CD1c-positive myeloid dendritic cell (primary cell): ENCODE results near the gene MICAL1.
"Not testable (repeated sequence)": the region's sequence is repeated elsewhere in the genome, so short reads cannot be mapped to it uniquely, and the experiment has no call there.

Experiments
- DNase-seq: peaks from one replicate; pipeline ENCODE4 v3.0.0-alpha.2; 2016; ENCODE audit errors: extremely low spot score

Gene MICAL1

DNA sequence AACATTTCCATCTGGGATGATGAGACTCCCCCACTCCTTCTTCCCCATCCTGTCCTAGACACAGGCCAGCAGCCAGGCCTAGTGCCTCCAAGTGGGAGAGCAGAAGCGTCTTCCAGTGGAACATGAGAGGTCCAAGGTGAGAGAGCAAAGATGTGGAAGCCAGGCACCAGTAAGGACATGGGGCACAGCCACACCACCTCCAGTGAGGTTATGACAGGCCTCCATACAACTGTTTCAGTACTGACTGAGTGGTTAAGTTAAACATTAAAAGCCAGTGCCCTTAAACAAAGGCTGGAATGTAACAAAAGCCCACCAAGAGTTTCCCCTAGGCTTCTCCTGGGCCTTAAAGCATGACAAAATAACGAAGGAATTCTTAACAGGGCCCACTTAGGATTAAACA lies 22.2 kb upstream of the MICAL1 start:
- DNase-seq = no peak

DNA sequence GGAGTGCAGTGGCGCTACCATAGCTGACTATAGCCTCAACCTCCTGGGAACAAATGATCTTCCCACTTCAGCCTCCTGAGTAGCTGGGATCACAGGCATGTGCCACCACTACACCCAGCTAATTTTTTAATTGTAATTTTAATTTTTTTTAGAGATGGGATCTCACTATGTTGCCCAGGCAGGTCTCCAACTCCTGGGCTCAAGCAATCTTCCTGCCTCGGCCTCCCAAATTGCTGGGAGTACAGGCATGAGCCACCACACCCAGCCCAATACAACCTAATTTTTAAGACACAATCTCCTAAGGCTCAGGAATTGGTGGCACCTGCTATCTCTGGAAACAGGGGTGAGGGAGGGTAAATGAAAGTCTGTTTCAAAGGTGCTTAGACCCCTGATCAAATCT lies 21.6 kb upstream of the MICAL1 start:
- DNase-seq = no peak

DNA sequence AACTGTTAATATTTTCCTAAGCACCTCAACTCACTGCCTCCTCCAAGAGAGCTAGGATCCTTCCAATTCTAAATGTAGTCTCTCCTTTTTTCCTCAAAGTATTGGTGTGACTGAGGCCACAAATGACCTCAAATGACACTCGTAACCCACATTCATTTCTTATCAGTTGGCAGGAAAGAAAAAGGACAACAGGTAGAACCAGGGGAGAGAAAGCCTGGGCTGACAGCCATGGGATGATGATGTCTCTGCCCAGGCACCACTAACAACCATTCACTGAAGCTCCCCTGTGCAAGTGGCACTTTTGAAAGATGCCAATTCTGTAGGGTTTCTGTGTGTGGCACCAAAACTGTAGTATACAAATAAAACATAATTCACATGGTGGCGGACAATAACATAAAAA lies 20.1 kb upstream of the MICAL1 start:
- DNase-seq = no peak

DNA sequence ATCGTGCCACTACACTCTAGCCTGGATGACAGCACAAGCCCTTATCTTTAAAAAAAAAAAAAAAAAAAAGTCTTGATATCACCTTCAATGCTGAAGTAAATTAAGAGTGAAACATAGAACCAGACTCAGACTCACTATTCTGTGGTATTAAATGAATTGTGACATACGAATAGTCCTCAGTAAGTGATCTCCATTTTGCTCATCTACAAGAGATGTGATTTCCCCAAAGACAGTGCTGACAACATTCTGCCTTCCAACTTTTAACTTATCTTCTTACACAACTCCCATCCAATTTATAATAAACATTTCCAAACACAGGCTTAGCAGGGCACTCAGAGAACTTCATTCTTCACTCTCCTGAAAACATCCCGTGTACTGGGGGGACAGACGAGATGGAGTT lies 19.4 kb upstream of the MICAL1 start:
- no peak for DNase-seq

DNA sequence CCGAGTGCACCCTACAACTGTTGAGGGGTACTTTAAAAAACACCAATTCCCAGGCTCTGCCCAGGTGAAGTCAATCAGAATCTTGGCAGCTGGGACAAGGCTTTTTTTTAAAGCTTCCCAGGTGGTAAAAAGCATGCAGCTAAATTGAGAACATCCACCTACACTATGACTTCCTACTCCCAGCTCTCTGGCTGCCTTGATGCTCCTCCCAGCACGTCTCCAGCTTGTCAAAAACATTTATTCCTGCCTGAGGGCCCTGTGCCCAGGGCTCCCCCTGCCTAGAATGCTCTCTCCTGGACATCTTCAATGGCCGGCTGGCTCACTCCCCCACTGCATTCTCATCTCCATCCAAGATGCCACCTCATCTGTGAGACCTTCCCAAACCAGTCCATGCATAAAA lies 17.5 kb upstream of the MICAL1 start:
- no peak for DNase-seq

DNA sequence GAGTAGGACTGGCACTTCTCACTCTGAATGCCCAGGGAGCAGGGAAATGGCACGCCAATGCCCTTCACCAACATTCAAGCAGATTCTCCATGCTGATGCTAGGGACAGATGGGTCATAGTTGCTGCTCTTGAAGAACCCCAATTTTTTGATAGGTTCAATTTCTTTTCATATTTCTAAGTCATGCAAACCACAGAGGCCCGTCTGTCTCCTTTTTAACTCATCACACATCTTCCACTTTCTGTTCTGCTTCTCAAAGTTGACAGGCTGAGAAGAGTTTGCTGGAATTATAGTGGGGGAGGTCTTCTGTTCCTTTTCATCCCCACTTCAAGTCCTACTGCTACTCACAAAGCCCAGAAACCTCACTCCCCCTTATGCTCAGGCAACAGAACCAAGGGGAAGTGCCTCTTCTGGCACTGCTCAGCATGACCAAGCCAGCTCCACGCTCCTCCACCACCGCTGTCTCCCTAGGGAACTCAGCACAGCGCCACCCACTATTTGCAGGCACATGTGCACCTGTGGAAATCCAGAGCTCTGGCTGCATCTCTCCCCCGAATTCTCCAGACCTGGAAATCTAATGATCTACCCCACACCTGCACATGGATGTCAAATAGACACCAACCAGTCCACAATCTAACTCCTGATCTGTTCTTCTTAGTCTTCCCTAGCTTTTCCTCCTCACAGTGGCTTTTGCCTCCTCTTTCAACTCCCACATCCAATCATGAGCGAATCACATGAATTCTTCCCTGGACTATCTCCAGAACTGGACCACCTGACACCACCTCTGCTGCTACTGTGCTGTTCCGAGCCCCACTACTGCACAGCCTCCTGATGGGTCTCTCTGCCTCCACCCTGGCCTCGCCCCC lies 16.8 kb upstream of the MICAL1 start:
- no peak for DNase-seq

DNA sequence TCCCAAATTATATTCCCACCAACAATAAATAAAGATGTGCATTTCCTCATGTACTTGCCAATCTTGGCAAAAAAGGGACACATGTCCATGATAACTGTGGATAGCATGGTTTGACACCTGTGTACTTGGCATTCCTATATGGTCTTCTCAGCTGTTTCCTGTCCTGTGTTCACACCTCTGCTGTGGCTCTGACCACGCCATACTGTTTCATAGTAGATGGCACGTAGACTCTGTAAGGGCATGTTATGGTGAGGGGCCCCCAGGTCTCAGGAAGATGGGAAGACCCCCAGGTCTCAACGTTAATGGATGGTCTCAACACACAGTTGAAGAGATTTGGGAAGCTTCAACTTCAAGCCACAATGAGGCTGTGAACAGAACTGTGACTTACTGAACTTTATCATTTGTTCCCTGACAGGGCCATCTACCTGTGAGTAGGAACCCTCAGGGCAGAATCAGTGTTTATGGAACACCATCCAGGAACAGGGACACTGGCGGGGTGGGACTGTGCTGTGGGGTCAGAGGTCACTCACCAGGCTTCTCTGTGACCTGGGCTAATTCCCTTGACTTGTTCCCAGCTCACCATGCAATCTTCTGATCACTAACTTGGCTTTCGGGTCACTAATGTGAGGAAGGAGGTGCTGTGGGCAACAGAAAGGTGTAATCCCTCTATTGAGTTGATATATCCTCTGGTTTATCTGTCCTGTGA lies 15.7 kb upstream of the MICAL1 start:
- DNase-seq = no peak

DNA sequence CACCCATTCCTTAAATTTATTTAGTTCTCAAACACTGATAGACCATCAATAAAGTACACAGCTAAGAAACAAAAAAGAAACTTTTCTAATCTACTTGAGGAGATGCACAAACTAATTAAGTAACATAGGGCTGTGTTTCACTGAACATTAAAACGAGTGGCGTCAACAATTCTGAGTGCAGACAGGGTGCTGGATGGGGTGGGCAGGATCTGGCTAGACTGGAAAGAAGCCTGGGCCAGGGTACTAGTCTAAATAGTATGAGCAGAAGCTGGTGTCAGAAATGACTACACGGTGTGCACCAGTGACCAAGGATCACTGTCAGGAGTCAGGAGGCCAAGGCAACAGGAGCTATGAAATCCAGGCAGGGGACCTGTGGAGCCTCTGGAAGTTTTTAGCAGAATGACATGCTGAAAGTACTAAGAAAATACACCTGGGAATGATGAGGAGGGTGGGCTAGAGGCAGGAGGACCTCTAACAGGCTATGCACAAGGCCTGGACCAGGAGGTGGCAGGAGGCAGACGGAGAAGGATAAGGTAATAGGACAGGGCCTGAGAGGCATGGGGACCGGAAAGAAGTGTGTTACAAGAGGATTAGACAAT lies 14.1 kb upstream of the MICAL1 start:
- no peak for DNase-seq

DNA sequence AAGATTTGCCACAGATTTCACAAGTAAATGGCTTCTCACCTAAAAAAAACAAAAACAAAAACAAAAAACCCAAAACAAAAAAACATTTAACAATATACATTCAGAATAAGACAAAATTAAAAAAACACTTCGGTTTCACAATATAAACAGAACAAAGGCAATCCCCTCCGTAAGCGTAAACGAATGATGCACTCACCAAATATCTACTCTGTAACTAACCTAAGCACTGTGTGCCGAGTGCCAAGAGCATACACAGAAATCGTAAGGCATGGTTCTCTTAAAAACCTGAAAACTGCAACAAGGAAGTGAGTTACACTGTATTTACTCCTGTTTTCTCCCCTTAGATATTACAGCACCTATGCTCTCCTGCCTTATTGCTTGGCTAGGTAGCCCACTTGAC lies 12.1 kb upstream of the MICAL1 start:
- no peak for DNase-seq

DNA sequence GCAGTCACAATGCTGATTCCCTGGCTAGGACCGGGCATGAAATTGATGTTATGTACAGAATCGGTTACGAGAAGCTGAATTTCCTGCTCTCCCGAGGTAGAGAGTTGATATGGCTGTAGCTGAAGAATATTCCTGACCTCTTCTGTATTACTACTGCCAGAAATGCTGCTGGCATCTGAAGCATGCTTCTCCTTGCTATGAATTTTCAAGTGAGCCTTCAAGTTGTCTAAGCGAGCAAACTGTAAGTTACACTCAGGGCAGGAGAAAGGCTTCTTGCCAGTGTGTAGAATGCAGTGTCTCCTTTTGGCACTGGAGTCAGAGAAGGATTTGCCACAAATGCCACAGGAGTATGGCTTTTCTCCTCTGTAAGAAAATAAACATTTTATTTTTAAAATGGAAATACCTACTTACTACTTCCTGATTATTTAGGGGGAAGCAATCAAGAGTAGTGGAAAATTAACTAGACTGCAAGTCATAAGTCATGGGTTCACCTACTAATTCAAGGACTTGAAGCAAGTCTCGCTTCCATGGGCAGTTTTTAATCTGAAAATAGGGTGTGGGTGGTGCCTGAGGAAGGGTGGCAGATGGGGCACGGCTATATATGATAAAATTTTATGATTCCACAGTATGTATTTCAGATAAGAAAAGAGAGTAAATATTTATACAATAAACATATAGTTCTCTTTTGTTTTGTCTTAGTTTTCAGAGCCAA lies 10.8 kb upstream of the MICAL1 start:
- no peak for DNase-seq

DNA sequence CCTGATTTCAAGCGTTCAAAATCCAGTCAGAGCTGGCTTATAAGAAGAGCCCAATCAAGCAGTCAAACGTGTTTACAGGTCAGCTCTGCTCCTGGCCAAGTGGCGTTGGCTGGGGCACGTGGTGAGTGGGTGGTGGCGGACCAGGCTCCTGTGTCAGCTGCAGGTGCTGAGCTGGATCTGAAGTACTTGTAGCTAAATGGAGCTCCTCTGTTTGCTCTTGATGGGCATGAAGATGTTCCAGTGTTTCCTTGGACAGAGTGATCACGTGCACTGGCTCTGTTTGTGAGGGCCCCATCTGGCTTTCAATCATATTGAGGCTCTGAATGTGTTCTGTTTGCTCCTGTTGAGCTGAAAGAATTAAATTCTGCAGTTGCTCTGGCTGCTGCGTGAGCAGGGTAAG lies 10.2 kb upstream of the MICAL1 start:
- no peak for DNase-seq

DNA sequence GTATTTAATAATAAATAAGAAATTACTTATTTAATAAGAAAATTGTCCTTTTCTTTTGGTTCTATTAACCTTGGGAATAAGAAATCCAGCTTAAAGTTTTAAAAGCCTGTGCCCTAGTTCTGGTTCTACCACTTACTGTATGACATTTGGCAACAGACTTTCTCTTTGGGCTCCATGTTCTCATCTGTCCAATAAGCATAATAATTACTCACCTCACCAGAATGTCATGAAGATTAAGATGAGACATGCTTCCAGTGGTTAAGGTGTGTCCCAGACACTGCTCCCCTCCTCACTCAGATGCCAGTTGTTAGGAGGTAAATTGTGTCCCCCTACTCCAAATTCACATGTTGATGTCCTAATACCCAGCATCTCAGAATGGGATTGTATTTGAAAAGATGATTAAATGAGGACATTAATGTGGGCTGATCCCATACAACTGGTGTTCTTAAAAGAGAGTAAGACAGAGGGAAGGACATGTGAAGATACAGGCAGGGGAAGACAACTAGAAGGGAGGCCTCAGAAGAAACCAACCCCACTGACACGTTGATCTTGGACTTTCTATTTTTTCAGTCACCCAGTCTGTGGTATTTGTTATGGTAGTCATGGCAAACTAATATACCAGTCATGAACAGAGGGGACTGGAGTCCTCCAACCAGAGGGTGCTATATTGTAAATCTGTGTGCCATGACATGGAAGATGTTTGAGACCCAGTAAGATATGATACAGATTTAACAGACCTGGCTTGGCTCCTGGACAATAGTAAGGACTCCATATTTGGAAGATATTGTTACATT lies 6.4 kb upstream of the MICAL1 start:
- DNase-seq = no peak

DNA sequence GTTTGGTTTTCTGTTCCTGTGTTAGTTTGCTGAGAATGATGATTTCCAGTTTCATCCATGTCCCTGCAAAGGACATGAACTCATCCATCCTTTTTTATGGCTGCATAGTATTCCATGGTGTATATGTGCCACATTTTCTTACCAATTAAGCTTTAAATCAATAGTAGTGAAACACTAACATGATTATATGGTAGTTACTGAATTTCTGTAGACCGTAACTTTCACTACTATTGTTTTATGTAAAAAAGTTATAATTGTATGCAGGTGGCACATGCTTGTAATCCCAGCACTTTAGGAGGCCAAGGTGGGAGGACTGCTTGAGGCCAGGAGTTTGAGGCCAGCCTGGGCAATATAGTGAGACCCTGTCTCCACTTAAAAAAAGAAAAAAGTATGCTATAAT lies 5.6 kb upstream of the MICAL1 start:
- DNase-seq = not testable (repeated sequence)

DNA sequence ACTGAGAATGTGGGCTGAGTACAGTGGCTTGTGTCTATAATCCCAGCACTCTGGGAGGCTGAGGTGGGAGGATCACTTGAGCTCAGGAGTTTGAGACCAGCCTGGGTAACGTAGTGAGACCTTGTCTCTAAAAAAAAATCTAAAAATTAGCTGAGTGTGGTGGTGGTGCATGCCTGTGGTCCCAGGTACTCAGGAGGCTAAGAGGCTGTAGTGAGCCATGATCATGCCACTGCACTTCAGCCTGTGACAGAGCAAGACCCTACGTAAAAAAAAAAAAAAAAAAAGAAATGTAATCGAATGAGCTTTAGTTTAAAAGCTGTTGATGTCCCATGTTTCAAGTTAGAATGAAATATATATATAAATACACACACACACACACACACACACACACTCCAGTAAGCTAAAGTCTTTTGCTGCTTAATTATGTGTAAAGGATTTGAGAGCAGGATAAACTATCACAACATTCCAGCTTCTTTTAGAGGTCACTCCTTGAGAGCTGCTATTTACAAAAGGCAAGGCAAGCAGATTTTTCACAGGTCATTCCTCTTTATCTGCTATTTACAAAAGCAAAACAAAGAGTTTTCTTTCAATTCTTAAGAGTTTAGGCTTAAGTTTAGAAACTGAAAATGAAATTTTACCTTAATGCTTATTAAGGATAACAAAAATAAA lies 4.7 kb upstream of the MICAL1 start:
- DNase-seq = no peak

DNA sequence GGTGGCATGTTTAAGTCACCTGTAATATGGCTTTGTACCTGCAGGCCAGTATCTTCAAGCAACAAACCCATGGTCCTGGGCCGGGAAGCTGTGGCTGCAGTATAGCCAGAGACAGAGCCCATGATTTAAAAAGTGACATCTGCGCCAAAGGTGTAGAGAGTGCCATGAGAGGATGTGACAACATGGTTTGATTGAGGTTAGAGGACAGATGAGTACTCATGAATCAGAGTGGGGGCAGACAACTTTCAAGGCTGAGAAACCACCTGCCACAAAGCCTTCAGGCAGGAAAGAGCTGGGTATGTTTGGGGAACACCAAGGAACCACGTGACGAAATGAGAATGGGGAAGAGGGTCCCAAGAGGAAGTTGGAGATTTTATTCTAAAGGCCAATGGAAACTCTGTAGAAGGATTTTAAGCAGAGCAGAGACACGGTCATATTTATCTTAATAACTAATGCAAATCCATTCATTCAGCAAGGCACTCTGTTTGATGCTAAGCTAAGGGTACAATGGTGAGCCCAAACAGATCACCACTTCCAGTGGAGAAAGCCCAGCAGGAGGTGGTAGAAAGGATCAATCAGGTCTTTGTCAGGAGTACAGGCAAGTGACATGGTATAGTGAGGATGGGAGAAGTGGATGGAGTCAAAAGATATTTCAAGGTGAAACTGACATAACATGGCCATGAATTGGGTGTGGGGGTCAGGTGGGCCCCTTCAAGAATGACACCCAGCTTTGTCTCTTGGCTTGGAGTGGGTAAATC lies 3.4 kb upstream of the MICAL1 start:
- peak; percentile 86 for DNase-seq

DNA sequence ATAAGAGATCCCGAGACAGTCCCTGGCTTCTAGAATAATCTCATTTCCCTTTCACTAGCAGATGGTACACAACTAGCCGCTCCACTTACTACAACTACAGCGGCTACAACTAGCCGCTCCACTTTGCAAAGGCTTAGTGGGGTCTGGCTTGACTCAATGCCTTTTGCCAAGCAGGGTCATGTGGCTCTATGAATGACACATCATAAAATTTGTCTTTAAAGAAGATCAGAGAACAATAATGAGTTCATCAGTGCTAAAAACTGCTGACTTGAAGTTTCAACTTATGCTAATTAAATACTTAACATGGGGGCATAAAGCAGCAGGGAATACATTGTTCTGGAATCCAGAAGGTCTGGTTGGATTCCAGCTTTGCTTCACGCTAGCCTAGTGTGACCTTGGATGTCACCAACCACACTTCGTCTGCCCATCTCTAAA lies 2.0 kb upstream of the MICAL1 start:
- DNase-seq = peak; percentile 8

DNA sequence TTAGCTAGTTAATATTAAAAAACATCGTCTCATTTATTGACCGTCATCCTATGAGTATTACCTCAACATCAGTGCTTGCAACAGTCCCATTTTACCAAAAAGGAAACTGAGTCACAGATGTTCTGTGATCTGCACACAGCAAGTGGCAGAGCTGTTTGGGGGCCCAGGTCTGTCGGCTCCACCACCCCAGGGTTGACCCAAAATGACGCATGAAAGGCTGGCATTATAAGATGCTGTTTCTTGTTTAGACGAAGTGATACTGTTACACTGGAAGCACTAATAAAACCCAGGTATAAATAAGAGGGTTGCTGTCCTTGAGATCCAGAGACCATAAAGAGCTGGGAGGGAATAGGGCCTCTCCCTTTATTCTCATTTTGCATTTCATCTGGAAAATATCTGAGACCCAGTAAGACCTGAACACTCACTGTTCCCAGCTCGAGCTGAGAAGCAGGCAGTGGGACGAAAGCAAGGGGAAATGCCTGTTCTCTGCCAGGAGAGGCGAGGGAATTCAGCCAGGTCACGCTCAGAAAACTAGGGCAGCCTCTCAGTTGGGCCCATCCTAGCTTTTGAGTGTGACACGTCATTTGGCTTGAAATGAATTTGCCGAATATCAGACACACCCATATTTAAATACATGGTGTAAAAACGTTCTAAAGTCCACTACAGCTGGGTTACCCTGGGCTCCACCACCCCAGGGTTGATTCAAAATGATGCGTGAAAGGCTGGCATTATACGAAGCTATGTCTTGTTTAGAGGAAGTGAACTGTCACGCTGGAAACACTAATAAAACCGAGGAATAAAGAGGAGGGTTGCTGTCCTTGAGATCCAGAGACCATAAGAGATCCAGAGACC lies 1.4 kb upstream of the MICAL1 start:
- peak; percentile 33 for DNase-seq

DNA sequence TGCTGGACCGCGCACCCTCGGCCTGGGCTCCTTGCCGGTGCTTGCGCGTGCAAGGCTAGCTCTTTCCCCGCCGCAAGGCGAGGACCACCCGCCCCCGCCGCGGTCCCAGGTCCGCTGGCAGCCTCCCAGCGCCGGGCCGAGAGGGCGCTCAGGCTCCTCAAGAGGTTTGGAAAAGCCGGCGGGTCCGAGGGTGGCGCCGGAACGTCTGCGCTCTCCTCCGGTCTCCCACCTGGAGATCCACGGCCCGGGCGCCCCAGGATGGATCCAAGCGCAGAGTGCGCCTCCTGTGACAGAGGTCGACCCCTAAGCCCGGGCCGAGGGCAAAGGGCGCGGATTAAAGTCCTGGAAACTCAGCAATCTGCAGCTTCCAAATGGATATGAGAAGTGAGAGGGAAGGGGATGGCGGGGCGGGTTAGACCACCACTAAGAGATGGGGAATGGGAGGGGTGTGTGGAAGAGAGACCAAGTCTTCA lies 575 bp upstream of the MICAL1 start:
- no peak for DNase-seq
